C4-2B (cell line): ENCODE measurements around the gene KCNC4.

ENCODE experiments used
- H3K27ac ChIP-seq: fragments of 450-650 bp; 2 replicates; pipeline ENCODE4 v1.5.1; 2017
- CTCF ChIP-seq: fragments of 450-650 bp; conservative IDR thresholded peaks from 2 replicates; pipeline ENCODE4 v1.5.1; 2017; ENCODE audit warnings: mild to moderate bottlenecking
- ZFX ChIP-seq: fragments of 450-650 bp; IDR thresholded peaks from 2 replicates; pipeline ENCODE4 v1.6.1; 2017

Gene KCNC4

DNA sequence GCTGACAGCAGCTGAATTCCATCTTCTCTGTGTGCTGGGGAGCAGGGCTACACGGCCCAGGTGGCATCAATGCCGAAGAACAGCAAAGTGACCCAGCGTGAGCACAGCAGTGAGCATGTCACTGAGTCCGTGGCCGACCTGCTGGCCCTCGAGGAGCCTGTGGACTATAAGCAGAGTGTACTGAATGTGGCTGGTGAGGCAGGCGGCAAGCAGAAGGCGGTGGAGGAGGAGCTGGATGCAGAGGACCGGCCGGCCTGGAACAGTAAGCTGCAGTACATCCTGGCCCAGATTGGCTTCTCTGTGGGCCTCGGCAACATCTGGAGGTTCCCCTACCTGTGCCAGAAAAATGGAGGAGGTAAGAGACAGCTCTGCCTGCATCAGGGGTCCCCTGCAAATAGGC lies 43.3 kb upstream of the KCNC4 start:
- no peak overlapping the region for H3K27ac ChIP-seq
- TF ChIP-seq ZFX (no peak), CTCF (no peak)

- H3K27ac ChIP-seq, result no peak overlapping the region
- TF ChIP-seq CTCF (no peak), ZFX (no peak)
Observed at GRCh38 chr1:110170766-110171733, 39.1 kb upstream of the KCNC4 start.

GRCh38 chr1:110172001-110172400 lies 38.1 kb upstream of the KCNC4 start:
- H3K27ac ChIP-seq, result no peak overlapping the region
- TF ChIP-seq ZFX (no peak), CTCF (no peak)

GRCh38 chr1:110173466-110174105 lies 36.5 kb upstream of the KCNC4 start:
- TF ChIP-seq CTCF, result no peak
- no peak for TF ChIP-seq ZFX
- no peak overlapping the region for H3K27ac ChIP-seq

DNA sequence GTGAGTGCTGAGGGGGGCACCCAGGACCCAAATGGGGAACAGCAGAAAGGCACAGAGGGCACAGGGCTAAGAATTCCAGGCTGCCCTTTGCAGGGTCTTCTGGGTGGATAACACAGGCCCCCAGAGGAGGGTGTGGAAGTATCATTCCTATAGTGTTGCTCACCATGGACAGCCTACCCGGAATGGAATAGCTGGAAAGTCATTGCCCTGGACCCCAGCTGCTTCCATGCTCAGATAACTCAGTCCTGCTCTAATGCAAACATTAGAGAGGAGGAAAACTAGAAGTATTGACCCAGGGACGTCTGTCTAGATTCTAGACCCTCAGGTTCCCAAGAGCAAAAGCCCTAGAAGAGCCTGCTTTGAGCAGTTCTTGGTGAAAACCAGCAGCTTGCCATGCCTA lies 35.2 kb upstream of the KCNC4 start:
- no peak for TF ChIP-seq ZFX

GRCh38 chr1:110176299-110176956 lies 33.7 kb upstream of the KCNC4 start:
- no peak overlapping the region for H3K27ac ChIP-seq
- no peak for TF ChIP-seq ZFX
- no peak for TF ChIP-seq CTCF

More for the DNA sequence above, 35.2 kb upstream of the KCNC4 start:
- H3K27ac ChIP-seq, result no peak overlapping the region

DNA sequence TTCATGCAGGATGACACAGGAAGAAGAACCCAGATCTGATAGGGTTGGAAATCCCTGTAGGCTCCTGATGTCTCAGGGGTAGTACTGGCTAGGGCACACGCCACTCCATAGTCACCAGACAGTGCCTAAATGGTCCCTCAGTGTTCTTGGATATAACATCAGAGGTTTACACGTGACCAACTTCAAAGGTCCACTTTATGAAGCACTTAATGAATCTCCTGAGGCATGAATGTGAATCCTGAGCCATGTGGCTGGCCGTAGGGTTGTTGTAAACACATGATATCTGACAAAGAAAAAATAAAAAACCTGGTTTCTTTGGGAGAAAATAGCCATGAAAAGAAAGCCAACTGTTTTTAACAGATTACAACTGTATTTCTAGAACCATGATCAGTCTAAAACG lies 32.3 kb upstream of the KCNC4 start:
- no peak overlapping the region for H3K27ac ChIP-seq
- TF ChIP-seq ZFX (no peak), CTCF (no peak)
